Measurements from ENCODE around the gene BICDL1.

DNA sequence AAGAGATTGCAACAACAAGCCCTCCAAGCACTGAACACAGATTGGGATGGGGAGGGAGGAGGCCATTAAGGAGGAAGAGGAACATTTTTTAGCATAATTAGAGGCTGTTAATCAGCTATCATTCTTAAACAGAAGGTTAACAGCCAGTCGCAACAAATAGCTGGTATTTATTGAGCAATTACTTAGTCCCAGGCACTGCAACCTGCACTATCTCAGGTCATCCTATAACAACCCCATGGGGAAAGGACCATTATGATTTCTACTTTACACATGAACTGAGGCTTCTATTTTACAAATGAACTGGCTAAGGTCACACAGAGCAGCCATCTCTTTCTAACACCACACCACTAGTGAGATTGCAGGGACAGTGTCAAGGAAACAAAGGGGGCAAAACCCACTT, 117.1 kb downstream of the BICDL1 start:
- TF ChIP-seq, protein P1, sequence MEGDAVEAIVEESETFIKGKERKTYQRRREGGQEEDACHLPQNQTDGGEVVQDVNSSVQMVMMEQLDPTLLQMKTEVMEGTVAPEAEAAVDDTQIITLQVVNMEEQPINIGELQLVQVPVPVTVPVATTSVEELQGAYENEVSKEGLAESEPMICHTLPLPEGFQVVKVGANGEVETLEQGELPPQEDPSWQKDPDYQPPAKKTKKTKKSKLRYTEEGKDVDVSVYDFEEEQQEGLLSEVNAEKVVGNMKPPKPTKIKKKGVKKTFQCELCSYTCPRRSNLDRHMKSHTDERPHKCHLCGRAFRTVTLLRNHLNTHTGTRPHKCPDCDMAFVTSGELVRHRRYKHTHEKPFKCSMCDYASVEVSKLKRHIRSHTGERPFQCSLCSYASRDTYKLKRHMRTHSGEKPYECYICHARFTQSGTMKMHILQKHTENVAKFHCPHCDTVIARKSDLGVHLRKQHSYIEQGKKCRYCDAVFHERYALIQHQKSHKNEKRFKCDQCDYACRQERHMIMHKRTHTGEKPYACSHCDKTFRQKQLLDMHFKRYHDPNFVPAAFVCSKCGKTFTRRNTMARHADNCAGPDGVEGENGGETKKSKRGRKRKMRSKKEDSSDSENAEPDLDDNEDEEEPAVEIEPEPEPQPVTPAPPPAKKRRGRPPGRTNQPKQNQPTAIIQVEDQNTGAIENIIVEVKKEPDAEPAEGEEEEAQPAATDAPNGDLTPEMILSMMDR (IDR thresholded peaks at IDR 0.05), result no peak
- TF ChIP-seq POLR2A (IDR thresholded peaks at IDR 0.05) (no peak), POLR2AphosphoS5 (IDR thresholded peaks at IDR 0.05) (no peak)

All from suprapubic skin (tissue), 4 donors.